Right forelimb (tissue), 1 donor: Measurements from ENCODE around the gene SULT1A2.
"Not testable (repeated sequence)": the region's sequence is repeated elsewhere in the genome, so short reads cannot be mapped to it uniquely, and the experiment has no call there.

ENCODE experiments used
- DNase-seq: peaks from one replicate; pipeline ENCODE4 v3.0.0-alpha.2; 2018

The SULT1A2 gene

DNA sequence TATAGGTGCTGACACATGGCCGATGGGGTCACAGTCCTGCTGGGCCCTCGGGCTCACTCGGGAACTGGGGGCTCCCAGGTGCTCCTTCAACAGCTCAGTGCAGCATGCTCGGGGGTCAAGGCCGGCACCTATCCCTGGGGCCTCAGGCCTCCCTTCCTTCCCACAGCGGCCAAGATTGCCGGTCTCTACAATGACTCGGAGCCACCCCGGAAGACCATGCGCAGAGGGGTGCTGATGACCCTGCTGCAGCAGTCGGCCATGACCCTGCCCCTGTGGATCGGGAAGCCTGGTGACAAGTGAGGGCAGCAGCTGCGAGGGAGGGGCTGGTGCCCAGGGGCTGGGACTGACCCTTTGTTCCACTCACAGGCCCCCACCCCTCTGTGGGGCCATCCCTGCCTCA, 6.9 kb downstream of the SULT1A2 start:
- DNase-seq: no peak

DNA sequence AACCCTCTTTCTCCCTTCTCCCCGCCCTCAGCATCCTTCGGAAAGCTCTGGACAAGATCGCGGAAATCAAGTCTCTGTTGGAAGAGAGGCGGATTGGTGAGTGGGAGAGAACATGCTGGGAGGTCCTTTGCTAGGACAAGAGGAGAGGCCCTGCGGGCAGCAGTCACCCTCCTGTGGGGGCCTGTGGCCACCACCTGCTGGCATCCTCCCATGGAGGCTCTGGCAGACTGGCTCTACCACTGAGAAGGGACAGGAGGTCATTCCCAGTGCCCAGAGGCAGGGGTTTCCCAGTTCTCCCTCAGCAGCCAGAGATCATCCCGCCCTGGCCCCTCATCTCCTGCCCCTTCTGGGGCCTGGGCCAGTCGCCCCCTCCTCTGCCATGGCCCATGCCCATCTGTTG, 7.8 kb downstream of the SULT1A2 start:
- DNase-seq: no peak

DNA sequence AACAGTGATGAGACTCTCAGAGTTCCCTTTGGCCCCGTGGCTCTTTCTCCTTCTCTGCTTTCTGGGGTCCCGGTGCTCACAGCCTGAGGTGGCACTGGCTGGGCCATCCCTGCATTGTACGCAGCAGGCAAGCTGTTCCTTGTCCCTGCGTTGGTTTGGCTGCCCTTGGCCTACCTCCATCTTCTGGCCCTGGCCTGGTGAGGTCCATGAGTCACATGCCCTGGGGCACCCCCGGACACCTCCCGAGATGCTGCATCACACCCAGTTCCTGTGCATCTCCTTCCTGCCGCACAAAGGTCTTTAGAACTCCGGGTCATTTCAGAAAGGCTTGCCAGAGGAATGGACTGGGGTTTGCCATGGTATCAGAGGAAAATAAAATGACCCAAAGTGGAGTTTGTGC, 9.5 kb downstream of the SULT1A2 start:
- no peak for DNase-seq

DNA sequence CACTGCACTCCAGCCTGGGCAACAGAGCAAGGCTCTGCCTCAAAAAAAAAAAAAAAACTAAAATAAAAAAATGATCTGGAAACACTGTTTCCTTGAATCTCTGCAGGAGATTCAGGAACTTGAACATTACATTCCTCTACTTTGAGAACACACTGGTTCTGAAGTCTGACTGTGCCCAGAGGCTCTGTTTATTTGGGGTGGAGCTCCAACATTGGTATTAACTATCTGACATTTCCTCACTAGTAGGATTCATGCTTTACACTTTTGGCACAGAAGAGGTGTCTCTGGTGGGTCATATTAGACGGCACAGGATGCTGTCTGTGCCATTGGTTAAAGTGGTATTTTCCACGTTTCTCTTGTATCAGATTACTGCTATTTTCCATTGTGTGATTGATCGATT, 10.4 kb downstream of the SULT1A2 start:
- DNase-seq: no peak

DNA sequence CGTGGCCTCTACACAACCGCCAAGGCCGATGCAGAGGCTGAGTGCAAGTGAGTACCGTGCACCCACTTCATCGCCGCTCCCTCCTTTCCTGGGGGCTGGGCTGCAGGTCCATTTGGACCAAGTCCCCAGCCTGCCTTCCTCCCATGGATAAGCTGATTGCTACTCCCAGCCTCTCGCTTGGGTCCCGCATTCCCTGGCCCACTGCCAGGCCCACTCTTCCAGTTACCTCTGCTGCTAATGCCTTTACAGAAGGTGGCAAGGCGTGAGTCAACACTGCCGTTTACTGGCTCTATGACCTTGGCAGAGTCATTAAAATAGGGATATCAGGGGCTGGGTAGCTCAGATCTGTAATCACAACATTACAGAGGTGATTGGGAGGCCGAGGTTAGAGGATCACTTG, 11.2 kb downstream of the SULT1A2 start:
- no peak for DNase-seq

DNA sequence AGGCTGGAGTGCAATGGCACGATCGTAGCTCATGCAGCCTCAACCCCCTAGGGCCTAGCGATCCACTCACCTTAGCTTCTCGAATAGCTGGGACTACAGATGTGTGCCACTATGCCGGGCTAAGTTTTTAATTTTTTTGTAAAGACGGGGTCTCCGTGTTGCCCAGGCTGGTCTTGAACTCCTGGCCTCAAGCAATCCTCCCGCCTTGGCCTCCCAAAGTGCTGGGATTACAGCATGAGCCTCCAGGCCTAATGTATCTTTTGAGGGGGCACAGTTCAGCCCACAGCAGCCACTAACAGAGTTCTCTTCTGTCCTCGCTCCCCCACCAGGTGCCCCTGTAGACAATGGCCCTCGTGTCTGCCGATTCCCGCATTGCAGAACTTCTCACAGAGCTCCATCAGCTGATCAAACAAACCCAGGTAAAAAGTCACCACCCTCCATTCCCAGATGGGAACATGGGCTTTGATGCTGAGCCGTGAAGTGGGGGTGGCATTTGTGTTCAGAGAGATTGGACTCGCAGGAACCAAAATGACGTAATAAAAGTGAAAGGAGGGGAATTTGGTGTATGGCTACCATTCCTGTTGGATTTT, 16.0 kb downstream of the SULT1A2 start:
- no peak for DNase-seq

DNA sequence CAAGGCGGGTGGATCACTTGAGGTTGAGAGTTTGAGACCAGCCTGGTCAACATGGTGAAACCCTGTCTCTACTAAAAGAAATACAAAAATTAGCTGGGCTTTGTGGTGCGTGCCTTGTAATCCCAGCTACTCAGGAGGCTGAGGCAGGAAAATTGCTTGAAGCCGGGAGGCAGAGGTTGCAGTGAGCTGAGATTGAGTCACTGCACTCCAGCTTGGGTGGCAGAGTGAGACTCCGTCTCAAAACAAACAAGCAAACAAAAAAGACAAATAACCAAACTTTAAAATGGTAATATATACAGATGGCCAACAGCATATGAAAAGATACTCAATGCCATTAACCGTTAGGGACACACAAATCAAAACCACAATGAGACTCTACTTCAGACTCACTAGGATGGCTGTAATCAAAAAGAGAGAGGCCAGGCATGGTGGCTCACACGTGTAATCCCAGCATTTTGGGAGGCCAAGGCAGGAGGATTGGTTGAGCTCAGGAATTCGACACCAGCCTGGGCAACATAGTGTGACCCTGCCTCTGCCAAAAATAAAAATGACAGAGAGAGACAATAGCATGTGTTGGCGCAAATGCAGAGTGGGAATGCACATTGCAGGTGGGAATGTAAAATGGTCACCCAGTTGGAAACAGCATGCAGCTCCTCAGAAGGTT, 21.3 kb downstream of the SULT1A2 start:
- no peak for DNase-seq

DNA sequence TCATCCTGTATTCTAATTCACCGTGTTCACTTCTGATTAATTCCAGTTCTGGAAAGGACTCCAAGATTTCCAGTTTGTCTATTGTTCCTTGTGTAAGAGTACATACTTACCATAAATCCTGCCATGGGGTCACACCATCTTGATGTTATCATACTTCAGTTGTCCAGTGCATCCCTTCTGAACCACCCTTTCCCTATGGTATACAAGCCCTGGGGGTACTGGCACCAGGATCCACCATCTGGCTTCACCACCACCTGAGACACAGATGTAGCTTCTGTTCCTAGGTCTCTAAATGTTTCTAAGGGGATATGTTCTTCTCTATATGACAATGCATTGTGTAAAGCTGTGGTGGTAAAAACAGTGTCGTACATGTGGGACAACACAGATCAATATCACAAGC, 21.9 kb downstream of the SULT1A2 start:
- DNase-seq: no peak

DNA sequence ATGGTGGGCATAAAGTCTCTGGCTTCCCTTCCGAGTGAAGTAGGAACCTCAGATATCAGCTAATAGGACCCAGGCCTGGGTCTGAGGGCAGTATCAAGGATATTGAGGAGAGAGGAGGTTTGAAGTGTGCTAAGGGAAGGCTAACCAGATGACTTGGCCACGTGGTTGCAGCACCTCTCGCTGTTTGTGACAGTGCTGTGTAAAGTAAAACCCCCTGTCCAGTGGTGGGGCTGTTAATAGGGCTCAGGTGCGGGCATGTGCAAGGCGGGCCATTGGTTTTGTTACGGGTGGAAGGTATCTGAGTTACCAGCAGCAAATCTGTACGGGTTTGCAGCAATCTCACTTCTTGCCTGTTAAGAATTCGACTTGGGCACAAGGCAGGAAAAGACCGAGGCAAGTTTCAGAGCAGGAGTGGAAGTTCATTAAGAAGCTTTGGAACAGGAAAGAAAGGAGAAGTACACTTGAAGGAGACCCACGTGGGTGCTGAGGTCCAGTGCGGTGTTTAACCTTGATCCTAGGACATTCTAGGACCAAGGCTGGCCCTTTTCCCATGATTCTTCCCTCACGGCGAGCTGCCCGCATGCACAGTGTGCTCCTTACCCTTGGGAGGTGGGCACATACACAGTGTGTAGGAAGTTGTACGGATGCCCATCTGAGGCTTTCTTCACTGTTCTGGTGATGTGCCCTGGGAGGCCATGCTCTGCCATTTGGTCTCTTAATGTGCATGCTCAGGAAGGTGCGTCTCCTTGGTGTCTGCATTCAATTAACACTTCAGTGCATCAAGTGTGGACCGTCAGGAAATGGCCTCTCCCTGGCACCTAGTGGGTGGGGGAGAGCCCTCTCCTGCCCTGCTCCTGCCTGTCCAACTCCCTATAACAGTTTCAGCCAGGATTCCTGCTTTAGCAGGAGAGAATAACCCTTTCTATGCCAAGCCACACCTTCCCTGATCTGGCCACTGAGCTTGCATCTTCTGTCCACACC, 22.8 kb downstream of the SULT1A2 start:
- no peak for DNase-seq

DNA sequence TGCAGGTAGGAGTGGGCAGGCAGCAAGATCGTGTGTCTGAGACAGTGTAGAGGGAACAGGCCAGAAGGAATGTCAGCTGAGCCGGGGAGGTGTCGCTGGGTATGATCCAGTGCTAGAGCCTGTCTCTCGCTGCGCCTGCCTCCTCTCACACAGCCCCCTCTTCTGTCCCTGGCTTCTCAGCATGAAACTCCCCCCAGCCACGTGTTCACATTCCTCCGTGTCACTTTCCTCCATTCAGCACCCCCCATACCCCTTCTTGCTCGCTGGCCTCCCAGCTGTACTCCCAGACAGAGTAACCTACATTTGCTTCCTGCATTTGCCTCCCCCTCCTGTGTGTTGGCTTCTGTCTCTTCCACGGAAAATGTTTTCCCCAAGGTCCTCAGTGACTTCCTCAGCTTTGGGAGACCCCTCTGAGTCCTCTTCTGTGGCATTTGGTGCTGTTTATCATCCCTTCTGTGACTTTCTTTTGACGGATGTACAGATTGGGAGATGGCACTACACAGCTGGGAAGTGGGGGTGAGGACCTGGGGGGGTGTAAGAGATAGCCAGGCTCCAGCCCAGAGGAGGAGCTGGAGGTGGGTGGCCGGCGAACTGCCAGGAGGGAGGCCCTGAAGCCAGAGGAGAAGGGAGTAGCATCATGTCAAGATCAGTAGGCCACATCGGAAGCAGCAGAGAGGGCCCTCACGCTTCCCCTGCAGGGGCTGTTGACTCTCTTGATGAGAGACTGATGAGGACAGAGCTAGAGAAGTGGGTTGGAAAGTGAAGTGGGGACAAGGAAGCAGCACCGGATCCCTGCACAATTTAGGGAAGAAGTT, 23.9 kb downstream of the SULT1A2 start:
- peak; percentile 69 for DNase-seq

DNA sequence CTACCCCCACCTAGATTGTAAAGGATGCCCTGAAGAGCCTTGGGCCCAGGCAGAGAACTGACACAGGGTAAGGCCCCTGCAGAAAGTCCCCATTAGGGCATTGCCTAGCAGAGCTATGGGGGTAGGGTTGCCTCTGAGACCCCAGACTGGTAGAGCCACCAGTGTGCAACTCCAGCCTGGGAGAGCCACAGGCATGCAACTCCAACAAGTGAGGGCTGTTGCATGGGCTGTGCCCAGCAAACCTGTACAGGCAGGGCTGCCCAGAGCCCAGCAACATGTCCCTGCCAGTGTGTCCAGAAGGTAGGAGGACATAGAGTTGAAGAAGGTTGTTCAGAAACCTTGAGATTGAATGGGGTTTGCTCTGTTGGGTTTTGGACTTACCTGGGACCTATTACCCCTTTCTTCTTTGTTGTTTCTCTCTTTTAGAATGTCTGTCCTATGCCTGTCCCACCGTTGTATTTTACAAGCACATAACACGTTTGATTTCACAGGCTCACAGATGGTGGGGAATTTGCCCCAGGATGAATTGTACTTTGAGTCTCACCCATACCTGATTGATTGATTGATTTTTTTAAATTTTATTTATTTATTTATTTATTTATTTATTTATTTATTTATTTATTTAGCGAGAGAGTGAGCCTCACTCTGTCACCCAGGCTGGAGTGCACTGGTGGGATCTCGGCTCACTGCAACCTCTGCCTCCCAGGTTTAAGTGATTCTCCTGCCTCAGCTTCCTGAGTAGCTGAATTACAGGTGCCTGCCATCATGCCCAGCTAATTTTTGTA, 26.7 kb downstream of the SULT1A2 start:
- DNase-seq: no peak

DNA sequence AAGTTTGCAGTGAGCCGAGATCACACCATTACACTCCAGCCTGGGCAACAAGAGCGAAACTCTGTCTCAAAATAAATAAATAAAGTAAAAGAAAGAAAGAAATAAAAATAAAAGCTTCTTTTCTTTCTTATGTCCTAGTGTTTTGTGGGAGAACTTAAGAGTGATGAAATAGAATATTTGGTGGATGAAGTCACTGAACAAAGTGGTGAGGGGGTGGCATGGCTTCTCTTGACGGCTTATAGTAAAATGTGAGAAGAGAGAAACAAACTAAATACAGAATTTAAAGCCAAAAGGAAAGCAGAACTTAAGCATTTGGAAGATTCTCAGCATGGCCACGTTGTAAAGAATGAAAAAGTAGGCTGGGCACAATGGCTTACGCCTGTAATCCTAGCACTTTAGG, 27.8 kb downstream of the SULT1A2 start:
- DNase-seq: no peak

DNA sequence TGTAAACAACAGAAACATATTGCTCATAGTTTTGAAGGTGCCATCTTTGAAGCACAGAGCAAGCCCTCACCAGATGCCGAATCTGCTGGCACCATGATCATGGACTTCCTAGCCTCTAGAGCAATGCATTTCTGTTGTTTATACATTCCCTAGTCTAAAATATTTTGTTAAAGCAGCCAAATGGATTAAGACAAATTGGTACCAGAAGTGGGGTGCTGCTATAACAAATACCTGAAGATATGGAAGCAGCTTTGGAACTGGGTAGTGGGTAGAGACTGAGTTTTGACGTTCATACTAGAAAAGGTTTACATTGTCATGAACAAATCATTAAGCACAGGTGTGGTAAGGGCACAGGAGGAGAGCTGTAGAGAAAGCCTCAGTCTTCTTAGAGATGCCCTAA, 29.6 kb downstream of the SULT1A2 start:
- no peak for DNase-seq

DNA sequence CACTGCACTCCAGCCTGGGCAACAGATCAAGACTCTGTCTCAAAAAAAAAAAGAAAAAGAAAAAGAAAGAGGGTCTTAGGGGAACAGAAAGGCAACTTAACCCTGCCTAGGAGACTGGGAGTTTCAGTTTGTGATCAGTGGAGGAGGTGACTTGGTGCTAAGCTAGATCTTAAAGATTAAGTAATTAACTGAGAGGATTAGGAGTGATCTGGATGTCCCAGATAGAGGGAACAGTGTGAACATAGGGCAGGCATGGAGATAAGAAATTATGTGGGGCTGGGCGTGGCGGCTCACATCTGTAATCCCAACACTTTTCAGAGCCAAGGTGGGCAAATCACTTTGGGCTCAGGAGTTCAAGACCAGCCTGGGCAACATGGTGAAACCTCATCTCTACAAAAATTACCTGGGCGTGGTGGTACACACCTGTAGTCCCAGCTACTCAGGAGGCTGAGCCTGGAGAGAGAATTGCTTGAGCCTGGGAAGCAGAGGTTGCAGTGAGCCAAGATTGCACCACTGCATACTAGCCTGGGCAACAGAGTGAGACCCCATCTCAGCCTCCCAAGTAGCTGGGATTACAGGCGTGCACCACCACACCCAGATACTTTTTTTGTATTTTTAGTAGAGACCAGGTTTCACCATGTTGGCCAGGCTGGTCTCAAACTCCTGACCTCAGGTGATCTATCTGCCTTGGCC, 30.5 kb downstream of the SULT1A2 start:
- not testable (repeated sequence) for DNase-seq

DNA sequence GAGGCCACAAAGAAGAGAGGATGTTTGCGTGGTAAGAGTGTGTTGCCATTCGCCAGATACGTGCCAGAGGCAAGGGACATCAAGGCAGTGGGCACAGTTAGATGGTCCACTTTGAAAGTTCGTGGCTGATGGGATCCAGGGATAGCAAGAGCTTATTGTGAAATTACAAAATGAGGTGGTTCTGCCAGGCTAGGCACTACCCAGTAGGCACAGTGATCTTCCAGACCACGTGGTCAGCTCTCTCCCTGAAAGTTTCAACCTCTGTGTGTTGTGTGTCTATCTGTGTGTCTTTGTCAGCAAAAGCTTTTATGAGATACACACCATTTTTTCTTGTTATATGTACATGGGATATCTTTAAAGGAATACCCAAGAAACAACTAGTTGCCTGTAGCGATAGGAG, 33.6 kb downstream of the SULT1A2 start:
- DNase-seq: no peak

DNA sequence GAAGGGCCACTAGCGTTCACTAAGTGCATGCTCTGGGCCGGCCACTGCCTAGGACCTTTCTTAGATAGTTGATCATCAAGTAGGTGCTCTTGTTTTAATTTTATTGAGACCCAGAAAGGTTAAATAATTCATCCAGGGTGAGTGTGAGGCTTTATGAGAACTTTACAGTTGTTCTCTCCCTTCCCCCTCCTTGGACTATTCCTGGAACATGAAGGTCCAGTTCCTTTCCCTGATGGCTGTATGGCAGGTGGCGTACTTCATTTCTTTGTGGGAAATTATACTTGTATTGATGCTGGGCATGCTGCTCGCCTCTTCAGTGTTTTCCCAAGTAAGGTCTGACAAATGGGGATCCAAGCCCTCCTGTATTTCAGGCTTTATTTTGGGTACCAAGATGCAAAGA, 34.7 kb downstream of the SULT1A2 start:
- DNase-seq: no peak

DNA sequence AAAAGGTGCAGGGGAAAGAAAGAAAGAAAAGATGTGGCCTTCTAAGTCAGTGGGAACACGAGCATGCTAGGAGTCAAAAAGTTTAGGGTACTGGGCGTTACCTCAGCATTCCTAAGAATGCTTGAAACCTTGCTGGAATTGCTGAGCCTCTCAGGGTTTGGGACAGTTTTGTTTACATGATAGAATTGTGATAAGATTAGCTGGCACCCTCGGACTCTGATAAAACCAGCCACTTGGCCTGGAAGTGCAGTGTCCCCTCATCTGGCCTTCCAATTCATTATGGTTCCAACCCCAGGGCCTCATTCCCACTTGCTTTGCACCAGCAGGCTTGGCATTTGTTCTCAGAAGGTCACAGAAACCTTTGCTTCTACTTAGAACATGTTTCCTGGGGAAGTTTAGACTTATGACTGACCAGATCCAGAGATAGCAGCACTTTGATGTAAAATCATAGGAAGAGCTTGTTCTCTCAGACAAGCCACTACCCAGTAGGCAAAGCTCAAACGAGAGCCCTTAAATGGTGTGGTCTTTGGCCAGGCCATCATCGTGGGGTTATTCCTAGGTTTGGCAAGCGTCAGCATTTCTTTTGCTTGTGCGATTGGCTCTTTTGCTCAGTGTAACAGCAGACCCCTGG, 35.2 kb downstream of the SULT1A2 start:
- DNase-seq: no peak

DNA sequence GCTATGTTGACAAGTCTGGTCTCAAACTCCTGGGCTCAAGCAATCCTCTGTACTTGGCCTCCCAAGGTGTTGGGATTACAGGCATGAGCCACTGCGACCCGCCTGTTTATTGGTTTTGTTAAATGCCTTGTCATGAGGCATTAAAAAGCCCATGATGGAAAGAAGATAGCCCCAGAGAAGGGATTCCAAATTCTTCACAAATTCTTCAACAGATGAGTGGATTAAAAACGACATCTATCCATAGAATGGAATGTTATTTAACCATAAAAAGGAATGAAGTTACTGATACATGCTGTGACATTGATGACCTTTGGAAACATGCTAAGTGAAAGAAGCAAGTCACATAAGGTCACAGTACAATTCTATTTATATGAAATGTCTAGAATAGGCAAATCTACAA, 38.4 kb downstream of the SULT1A2 start:
- DNase-seq: no peak

DNA sequence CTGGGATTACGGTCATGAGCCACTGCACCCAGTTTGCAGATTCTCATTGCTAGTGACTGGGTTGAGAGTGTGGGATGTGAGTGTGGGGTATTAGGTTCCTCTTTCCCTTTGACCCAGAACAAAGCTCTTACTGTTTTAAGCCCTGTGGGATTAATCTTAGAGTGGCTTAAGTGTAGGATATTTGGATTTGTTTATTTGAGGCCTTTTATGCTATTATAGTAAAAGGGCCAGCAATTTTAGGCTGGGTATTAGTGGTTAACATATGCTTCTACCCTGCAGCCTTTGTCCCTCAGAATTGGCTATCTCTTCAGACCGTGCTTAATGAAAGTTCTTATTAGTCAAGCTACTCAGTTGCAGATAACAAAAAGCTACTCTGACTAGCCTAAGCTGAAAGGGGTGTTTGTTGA, 39.9 kb downstream of the SULT1A2 start:
- DNase-seq: no peak

DNA sequence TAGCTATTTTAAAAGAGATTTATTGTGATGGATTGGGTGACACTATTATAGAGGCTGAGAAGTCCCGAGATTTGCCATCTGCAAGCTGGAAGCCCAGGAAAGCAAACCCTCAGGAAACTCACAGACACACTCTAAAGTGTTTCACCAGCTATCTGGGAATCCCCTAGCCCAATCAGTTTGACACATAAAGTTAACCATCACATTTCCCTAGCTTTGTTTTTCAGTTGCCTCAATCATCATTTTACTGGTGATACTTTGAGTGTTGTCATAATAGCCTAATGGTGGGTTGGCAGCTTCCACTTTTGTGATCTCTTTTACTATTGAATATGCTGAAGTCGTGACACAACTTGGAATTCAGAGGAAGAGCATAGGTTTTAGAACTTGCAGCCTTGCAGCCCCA, 41.3 kb downstream of the SULT1A2 start:
- DNase-seq: no peak
